ENCODE measurements around the gene ARPC3.

ARPC3 gene

DNA sequence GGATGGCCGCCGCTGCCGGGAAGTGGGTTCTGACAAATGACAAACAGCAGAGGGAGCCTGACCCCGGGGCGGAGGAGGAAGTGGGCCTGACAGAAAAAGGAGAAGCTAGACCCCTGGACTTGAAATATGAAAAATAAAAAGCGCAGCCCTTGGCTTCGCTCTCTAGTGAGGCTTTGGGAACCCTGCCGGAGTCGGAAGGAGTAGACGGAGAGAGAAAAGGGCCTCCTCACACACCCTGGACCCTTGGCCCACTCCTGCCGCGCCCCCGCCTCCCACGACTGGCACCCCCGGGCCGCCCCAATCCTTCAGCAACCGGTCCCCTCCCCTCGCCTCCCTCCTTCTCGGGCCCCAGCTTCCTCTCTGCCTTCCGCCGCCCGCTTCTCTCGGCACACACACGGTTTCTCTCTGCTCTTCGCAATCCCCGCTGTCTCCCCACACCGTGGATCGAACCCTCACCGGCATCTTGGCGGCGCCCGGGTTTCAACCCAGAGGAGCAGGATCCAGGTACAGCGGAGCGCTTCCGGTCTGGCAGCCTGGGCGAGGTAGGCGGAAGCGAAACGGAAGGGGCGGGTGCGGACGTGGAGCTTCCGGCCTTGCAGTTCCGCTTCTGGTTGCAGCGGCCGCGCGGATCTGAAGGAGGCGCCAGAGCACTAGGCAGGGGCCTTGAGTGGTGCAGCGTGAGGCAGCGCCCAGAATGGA is at the start of gene ARPC3:
TSS of gene ARPC3 (minus strand) at position 539 of the 699 bp plus-strand sequence. CDS start at position 462, 77 bp downstream.
- Mint-ChIP-seq H3K9me3 (no peaks in the 10 kb centered on the region), H3K36me3 (ENCODE audit: low read depth) (peaks cover 33% of the 10 kb centered on the region), H3K4me3 (peak within 1 kb of the TSS; percentile 98 to 100 (median 99)), H3K4me1 (peaks cover 19% of the 10 kb centered on the region), H3K27ac (peak within 1 kb of the TSS; percentile 97 to 99 (median 98)), H3K27me3 (ENCODE audit: low read depth) (no peaks in the 10 kb centered on the region)
- TF ChIP-seq, protein P1, sequence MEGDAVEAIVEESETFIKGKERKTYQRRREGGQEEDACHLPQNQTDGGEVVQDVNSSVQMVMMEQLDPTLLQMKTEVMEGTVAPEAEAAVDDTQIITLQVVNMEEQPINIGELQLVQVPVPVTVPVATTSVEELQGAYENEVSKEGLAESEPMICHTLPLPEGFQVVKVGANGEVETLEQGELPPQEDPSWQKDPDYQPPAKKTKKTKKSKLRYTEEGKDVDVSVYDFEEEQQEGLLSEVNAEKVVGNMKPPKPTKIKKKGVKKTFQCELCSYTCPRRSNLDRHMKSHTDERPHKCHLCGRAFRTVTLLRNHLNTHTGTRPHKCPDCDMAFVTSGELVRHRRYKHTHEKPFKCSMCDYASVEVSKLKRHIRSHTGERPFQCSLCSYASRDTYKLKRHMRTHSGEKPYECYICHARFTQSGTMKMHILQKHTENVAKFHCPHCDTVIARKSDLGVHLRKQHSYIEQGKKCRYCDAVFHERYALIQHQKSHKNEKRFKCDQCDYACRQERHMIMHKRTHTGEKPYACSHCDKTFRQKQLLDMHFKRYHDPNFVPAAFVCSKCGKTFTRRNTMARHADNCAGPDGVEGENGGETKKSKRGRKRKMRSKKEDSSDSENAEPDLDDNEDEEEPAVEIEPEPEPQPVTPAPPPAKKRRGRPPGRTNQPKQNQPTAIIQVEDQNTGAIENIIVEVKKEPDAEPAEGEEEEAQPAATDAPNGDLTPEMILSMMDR (IDR thresholded peaks at IDR 0.05; ENCODE audit: unreplicated experiment in 3 of 3) = peak; percentile 78 to 87 (median 83)

DNA sequence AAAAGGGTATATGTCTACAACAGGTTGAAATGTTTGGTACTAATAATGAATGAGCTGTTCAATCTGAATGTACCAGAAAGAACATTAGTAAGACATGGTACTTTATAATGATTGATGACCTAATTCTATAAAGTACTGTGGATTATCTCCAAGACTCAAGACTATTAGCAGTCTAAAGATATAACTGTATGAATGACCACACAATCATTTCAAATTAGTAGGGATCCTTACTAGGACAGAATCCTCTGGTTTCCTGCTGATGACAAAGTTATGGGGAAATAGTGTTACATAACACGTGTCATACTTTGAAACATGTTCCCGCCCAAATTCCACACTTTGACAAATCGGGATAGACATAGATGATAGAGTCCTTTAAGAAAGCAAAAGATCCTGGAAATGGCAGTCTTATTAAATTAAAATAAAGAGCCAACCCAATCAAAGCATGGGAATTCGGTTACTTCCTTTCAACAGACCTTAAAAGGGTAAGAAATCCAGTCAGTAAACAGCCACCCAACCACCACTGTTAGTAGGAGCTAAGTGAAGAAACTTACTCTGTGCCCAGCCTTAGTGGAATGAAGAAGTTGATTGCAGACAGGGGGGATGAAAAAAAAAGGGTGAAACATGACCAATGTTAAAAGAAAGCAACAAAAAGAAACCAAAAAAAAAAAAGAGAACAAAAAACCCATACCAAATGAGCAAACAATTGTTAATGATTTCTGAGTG is 49.0 kb upstream of the ARPC3 start:
- Mint-ChIP-seq H3K4me1 (peaks cover 30% of the 10 kb centered on the region), H3K27ac (no peak overlapping the region), H3K27me3 (ENCODE audit: low read depth) (no peaks in the 10 kb centered on the region), H3K36me3 (ENCODE audit: low read depth) (peaks cover 15% of the 10 kb centered on the region), H3K9me3 (no peaks in the 10 kb centered on the region), H3K4me3 (peak overlapping the region; percentile 72 to 83 (median 72))
- TF ChIP-seq, protein P1 (IDR thresholded peaks at IDR 0.05; ENCODE audit: unreplicated experiment in 3 of 3) = no peak

DNA sequence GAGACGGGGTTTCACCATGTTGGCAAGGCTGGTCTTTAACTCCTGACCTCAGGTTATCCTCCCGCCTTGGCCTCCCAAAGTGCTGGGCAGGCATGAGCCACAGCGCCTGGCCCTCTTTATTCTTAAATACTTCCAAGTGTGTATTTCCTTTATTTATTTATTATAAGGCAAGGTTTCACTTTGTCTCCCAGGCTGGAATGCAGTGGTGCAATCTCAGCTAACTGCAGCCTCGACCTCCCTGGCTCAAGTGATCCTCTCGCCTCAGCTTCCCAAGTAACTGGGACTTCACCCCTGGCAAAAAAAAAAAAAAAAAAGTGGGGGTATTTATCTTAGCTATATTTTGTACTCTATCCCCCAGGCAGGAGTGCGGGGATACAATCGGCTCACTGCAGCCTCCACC is 25.3 kb upstream of the ARPC3 start:
- Mint-ChIP-seq H3K9me3 (no peaks in the 10 kb centered on the region), H3K27me3 (ENCODE audit: low read depth) (no peaks in the 10 kb centered on the region), H3K4me3 (no peak overlapping the region), H3K36me3 (ENCODE audit: low read depth) (peaks cover 8% of the 10 kb centered on the region), H3K27ac (no peak overlapping the region), H3K4me1 (no peaks in the 10 kb centered on the region)
- TF ChIP-seq, protein P1 (IDR thresholded peaks at IDR 0.05; ENCODE audit: unreplicated experiment in 3 of 3) = no peak

DNA sequence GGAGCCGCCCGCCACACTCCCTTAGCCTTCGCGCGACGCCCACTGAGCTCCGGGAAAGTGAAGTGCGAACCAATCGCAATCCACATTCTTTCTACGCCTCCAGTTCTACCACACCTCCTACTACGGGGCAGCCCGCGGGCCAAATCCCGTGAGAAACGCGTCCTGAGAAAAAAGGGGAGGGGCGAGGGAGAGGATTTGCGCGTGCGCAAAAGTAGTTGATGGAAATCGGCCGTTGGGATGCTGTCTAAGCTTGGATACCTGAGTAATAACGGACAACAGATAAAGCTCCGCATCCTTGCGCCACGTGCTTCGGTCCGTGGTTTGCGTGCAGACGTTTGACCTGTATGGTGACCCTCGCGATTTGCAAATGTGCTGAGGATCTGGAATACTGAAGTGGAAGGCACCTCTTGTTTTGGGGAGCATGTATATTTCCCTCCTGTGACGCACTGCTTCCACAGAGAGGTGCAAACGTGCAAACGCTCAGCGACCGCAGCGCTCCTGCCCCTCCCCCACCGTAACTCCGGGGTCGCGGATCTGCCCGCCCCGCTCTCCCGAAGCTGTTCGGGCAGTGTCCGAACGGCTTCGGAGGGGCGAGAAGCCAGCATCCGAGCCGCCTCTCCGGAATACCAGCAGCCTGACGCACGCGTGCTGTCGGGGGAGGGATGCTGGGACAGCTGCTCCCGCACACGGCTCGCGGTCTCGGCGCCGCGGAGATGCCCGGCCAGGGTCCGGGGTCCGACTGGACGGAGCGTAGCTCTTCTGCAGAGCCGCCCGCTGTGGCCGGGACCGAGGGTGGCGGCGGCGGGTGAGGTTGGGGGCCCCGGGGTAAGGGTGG is 18.3 kb upstream of the ARPC3 start, which contains the start of the genes FAM216A and GPN3:
TSS of gene FAM216A (plus strand) at position 632 of the 835 bp plus-strand sequence. CDS start at position 663, 31 bp downstream.
TSS of gene GPN3 (minus strand) at position 44 of the 835 bp plus-strand sequence. CDS start 54 bp downstream, outside the sequence.
- TF ChIP-seq, protein P1 (IDR thresholded peaks at IDR 0.05; ENCODE audit: unreplicated experiment in 3 of 3) = no peak
- H3K4me1 Mint-ChIP-seq = peaks cover 15% of the 10 kb centered on the region
- H3K4me3 Mint-ChIP-seq = peak within 1 kb of the TSS; percentile 97 to 98 (median 98)
- peak within 1 kb of the TSS; percentile 84 to 96 (median 95) for H3K27ac Mint-ChIP-seq
- no peaks in the 10 kb centered on the region for H3K27me3 Mint-ChIP-seq (ENCODE audit: low read depth)
- H3K36me3 Mint-ChIP-seq (ENCODE audit: low read depth) = peaks cover 6% of the 10 kb centered on the region
- H3K9me3 Mint-ChIP-seq = no peaks in the 10 kb centered on the region

DNA sequence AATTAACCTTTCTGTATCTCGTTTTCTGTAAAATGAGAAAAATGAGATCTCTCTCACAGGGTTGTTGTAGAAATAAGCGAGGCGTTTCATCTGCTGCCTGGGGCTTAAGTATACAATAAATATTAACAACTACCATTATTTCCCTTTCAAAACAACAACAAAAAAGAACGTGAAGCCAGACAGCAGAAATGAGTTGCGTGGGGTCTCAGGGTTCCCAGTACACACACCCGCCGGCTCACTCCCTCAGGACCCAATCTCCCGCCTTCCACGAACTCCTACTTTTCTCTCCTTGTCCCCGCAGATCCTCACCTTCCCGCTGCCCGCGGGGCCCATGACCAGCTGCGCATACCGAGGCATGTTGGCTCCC is 17.7 kb upstream of the ARPC3 start:
- Mint-ChIP-seq H3K27ac (peak overlapping the region; percentile 84 to 95 (median 92)), H3K4me3 (peak overlapping the region; percentile 97 to 98 (median 98)), H3K27me3 (ENCODE audit: low read depth) (no peaks in the 10 kb centered on the region), H3K9me3 (no peaks in the 10 kb centered on the region), H3K36me3 (ENCODE audit: low read depth) (peaks cover 6% of the 10 kb centered on the region), H3K4me1 (peaks cover 15% of the 10 kb centered on the region)
- TF ChIP-seq, protein P1 (IDR thresholded peaks at IDR 0.05; ENCODE audit: unreplicated experiment in 3 of 3) = no peak
